PC-3 (cell line): ENCODE results near the gene DTNB.

Source experiments
- CTCF ChIP-seq: fragments of 300-600 bp; sonication (generic); conservative IDR thresholded peaks from 2 replicates; pipeline ENCODE4 v1.5.1; 2017; ENCODE audit warnings: antibody characterized with exemption, low read depth, mild to moderate bottlenecking, low read length
- EZH2 ChIP-seq: fragments of 300-600 bp; sonication (generic); IDR thresholded peaks from one replicate; pipeline ENCODE4 v1.6.1; 2017; ENCODE audit warnings: antibody characterized with exemption, mild to moderate bottlenecking, low read length; ENCODE audit not compliant: unreplicated experiment

- no peak for TF ChIP-seq EZH2
- TF ChIP-seq CTCF = no peak
Measured at GRCh38 chr2:25339791-25340180, 333.6 kb downstream of the DTNB start.
